H1 (cell line): ENCODE measurements around the gene HACE1. TPM values are rescaled to one million over a fixed set of nuclear protein-coding genes. Genes with fewer than 3 reads are reported as not detected.

Experiments used
- CTCF ChIA-PET: fragments of 300-600 bp; sonication (Branson Sonifier 250); formaldehyde crosslinking; loops from one replicate; lab custom pipeline; 2021; ENCODE audit not compliant: partially characterized antibody; lab: Charles Lee
- POLR2A ChIA-PET: fragments of 300-600 bp; sonication (Branson Sonifier 250); formaldehyde crosslinking; loops from one replicate; lab custom pipeline; 2021; ENCODE audit warnings: inconsistent platforms; ENCODE audit not compliant: partially characterized antibody; lab: Charles Lee
- DNase-seq, 2 experiments: peaks; one replicate each; pipeline versions ENCODE4 v3.0.0 to v3.0.0-alpha.2; 2010 to 2022; ENCODE audit warnings: low spot score in 2 of 2, low read depth in 1 of 2, mixed read lengths in 1 of 2
- FAIRE-seq: peaks from 2 replicates; lab custom pipeline; 2011; peaks lifted over from hg19 to GRCh38; lab: Jason Lieb, UNC
- H2AFZ ChIP-seq: 2 replicates; pipeline ENCODE4 v1.8.1; 2012; ENCODE audit warnings: low read length, inconsistent platforms
- H2AK5ac ChIP-seq: 2 replicates; pipeline ENCODE4 v1.6.1; 2013; ENCODE audit warnings: low read depth, low read length
- H2BK120ac ChIP-seq: replicated peaks from 2 replicates; pipeline ENCODE3; 2013; ENCODE audit warnings: low read depth, low read length, inconsistent platforms
- H2BK12ac ChIP-seq: 2 replicates; pipeline ENCODE4 v1.6.1; 2013; ENCODE audit warnings: low read depth, low read length
- H2BK15ac ChIP-seq: 2 replicates; pipeline ENCODE4 v1.6.1; 2013; ENCODE audit warnings: low read length
- H2BK20ac ChIP-seq: 2 replicates; pipeline ENCODE4 v1.6.1; 2013; ENCODE audit warnings: low read length
- H2BK5ac ChIP-seq: 2 replicates; pipeline ENCODE4 v1.6.1; 2013; ENCODE audit warnings: low read depth, low read length
- H3K14ac ChIP-seq: 2 replicates; pipeline ENCODE4 v1.6.1; 2013; ENCODE audit warnings: inconsistent platforms; ENCODE audit not compliant: insufficient read length
- H3K18ac ChIP-seq: 2 replicates; pipeline ENCODE4 v1.6.1; 2013; ENCODE audit warnings: low read length; ENCODE audit errors: extremely low read depth
- H3K23ac ChIP-seq: 2 replicates; pipeline ENCODE4 v1.6.1; 2013; ENCODE audit warnings: inconsistent platforms; ENCODE audit not compliant: insufficient read length
- H3K23me2 ChIP-seq: 2 replicates; pipeline ENCODE4 v1.6.1; 2013; ENCODE audit warnings: low read depth, low read length
- H3K27ac ChIP-seq: 2 replicates; pipeline ENCODE4 v1.6.1; 2011; ENCODE audit warnings: low read depth, low read length, inconsistent platforms
- H3K27me3 ChIP-seq, 4 experiments: replicated peaks in 1 of 4; 1 replicate in 1 of 4; 2 replicates in 3 of 4; pipeline versions ENCODE4 v1.6.1 to v1.8.1; 2011 to 2013; ENCODE audit warnings: low read length in 3 of 4, mild to moderate bottlenecking in 3 of 4, inconsistent platforms in 2 of 4, mixed read lengths in 2 of 4, moderate library complexity in 1 of 4; ENCODE audit not compliant: control insufficient read depth in 3 of 4, insufficient read depth in 3 of 4; ENCODE audit errors: extremely low read depth in 1 of 4
- H3K36me3 ChIP-seq, 4 experiments: 2 replicates each; pipeline versions ENCODE4 v1.6.1 to v1.8.1; 2011 to 2013; ENCODE audit warnings: mild to moderate bottlenecking in 4 of 4, low read length in 3 of 4, moderate library complexity in 2 of 4, control low read depth in 1 of 4, inconsistent platforms in 1 of 4; ENCODE audit not compliant: insufficient read depth in 4 of 4, control insufficient read depth in 2 of 4
- H3K4ac ChIP-seq: replicated peaks from 2 replicates; pipeline ENCODE3; 2013; ENCODE audit warnings: low read length, low read depth, mixed read lengths, inconsistent platforms; ENCODE audit not compliant: insufficient read length
- H3K4me1 ChIP-seq, 4 experiments: replicated peaks in 1 of 4; 1 replicate in 1 of 4; 2 replicates in 3 of 4; pipeline versions ENCODE4 v1.6.1 to v1.8.1; 2011 to 2013; ENCODE audit warnings: low read length in 3 of 4, inconsistent platforms in 2 of 4, mixed read lengths in 1 of 4; ENCODE audit not compliant: insufficient read depth in 4 of 4, control insufficient read depth in 3 of 4
- H3K4me2 ChIP-seq, 2 experiments: 2 replicates each; pipeline versions ENCODE4 v1.6.1 to v1.8.1; 2011 to 2013; ENCODE audit warnings: low read depth in 2 of 2, low read length in 2 of 2, control low read depth in 1 of 2, inconsistent platforms in 1 of 2, mild to moderate bottlenecking in 1 of 2; ENCODE audit not compliant: insufficient read depth in 1 of 2
- H3K4me3 ChIP-seq, 4 experiments: fragments of 200-600, 300-600 bp in 1 of 4; sonication (generic), shearing (Covaris generic), sonication (Bioruptor Twin) in 1 of 4; 2 replicates each; pipeline versions ENCODE4 v1.5.1 to v1.8.1; 2011 to 2016; ENCODE audit warnings: low read length in 4 of 4, low read depth in 3 of 4, control low read depth in 2 of 4, inconsistent platforms in 2 of 4, mild to moderate bottlenecking in 2 of 4, mixed read lengths in 1 of 4, moderate library complexity in 1 of 4; ENCODE audit not compliant: insufficient read depth in 2 of 4; ENCODE audit errors: extremely low read depth in 1 of 4
- H3K56ac ChIP-seq: replicated peaks from 2 replicates; pipeline ENCODE3; 2013; ENCODE audit warnings: low read depth, mild to moderate bottlenecking, mixed read lengths, low read length, inconsistent platforms; ENCODE audit not compliant: insufficient read length
- H3K79me1 ChIP-seq: 2 replicates; pipeline ENCODE4 v1.6.1; 2013; ENCODE audit warnings: low read depth, low read length, control low read depth
- H3K79me2 ChIP-seq, 2 experiments: 2 replicates each; pipeline versions ENCODE4 v1.6.1 to v1.8.1; 2012 to 2013; ENCODE audit warnings: low read length in 2 of 2, mild to moderate bottlenecking in 2 of 2, inconsistent platforms in 1 of 2; ENCODE audit not compliant: insufficient read depth in 2 of 2, control insufficient read depth in 1 of 2
- H3K9ac ChIP-seq, 4 experiments: replicated peaks in 1 of 4; 1 replicate in 1 of 4; 2 replicates in 3 of 4; pipeline versions ENCODE4 v1.6.1 to v1.8.1; 2011 to 2013; ENCODE audit warnings: low read depth in 3 of 4, low read length in 3 of 4, control low read depth in 2 of 4, mild to moderate bottlenecking in 2 of 4, moderate library complexity in 2 of 4, inconsistent platforms in 1 of 4; ENCODE audit errors: extremely low read depth in 1 of 4
- H3K9me3 ChIP-seq, 2 experiments: 2 replicates each; pipeline versions ENCODE4 v1.6.1 to v1.8.1; 2012 to 2013; ENCODE audit warnings: mild to moderate bottlenecking in 2 of 2, moderate library complexity in 2 of 2, control low read depth in 1 of 2, inconsistent platforms in 1 of 2, low read depth in 1 of 2, low read length in 1 of 2, mixed read lengths in 1 of 2; ENCODE audit not compliant: insufficient read depth in 2 of 2
- H4K20me1 ChIP-seq, 2 experiments: replicated peaks in 1 of 2; 2 replicates each; pipeline versions ENCODE3 to v1.8.1; 2011 to 2013; ENCODE audit warnings: inconsistent platforms in 2 of 2, low read length in 2 of 2, mild to moderate bottlenecking in 1 of 2; ENCODE audit not compliant: insufficient read depth in 2 of 2, control insufficient read depth in 1 of 2
- H4K5ac ChIP-seq: 2 replicates; pipeline ENCODE4 v1.6.1; 2013; ENCODE audit warnings: low read length, low read depth, mixed read lengths, inconsistent platforms; ENCODE audit not compliant: insufficient read length
- H4K8ac ChIP-seq: 2 replicates; pipeline ENCODE4 v1.8.0; 2013; ENCODE audit warnings: mild to moderate bottlenecking, moderate library complexity, low read length, inconsistent platforms; ENCODE audit not compliant: insufficient read depth; ENCODE audit errors: extremely low read depth
- H4K91ac ChIP-seq: replicated peaks from 2 replicates; pipeline ENCODE3; 2013; ENCODE audit warnings: low read length, mixed read lengths, inconsistent platforms; ENCODE audit not compliant: insufficient read length
- FOSL1 ChIP-seq: IDR thresholded peaks from 2 replicates; pipeline ENCODE4 v1.6.1; 2011; ENCODE audit warnings: mild to moderate bottlenecking, low read depth, low read length, moderate library complexity; ENCODE audit not compliant: insufficient read depth
- KDM1A ChIP-seq: fragments of 200-600, 300-600 bp; sonication (generic); IDR thresholded peaks from 2 replicates; pipeline ENCODE4 v1.7.1; 2016; ENCODE audit warnings: mild to moderate bottlenecking, low read length, borderline replicate concordance
- KDM5A ChIP-seq: fragments of 200-600 bp; IDR thresholded peaks from 2 replicates; pipeline ENCODE4 v1.7.1; 2012; ENCODE audit warnings: mild to moderate bottlenecking, low read length, inconsistent platforms, mixed read lengths
- RXRA ChIP-seq: IDR thresholded peaks from 2 replicates; pipeline ENCODE4 v1.6.1; 2011; ENCODE audit warnings: low read depth, mild to moderate bottlenecking, low read length, moderate library complexity; ENCODE audit not compliant: insufficient read depth
- SAP30 ChIP-seq: fragments of 300-600 bp; sonication (generic); IDR thresholded peaks from 2 replicates; pipeline ENCODE4 v1.7.1; 2012; ENCODE audit warnings: low read length, moderate library complexity, mild to moderate bottlenecking, inconsistent platforms; ENCODE audit not compliant: insufficient read depth, insufficient replicate concordance
- SP2 ChIP-seq: IDR thresholded peaks from 2 replicates; pipeline ENCODE4 v1.6.1; 2012; ENCODE audit warnings: mild to moderate bottlenecking, low read length, inconsistent platforms
- TEAD4 ChIP-seq: IDR thresholded peaks from 2 replicates; pipeline ENCODE4 v1.6.1; 2012; ENCODE audit warnings: low read depth, low read length, inconsistent platforms, mixed read lengths
- WGBS, 2 experiments: shearing (Covaris generic) in 1 of 2; methylation state at CpG; one replicate each; pipeline versions ENCODE4 v1.1.6 to v1.1.7; 2013 to 2015; ENCODE audit warnings: low lambda C conversion rate in 2 of 2, mixed read lengths in 2 of 2, inconsistent platforms in 1 of 2, low coverage in 1 of 2, missing lambda C conversion rate in 1 of 2; ENCODE audit not compliant: insufficient replicate concordance in 2 of 2, insufficient coverage in 1 of 2, insufficient read length in 1 of 2; ENCODE audit errors: extremely low coverage in 1 of 2, missing lambda C conversion rate in 1 of 2; 5-methylcytosine and 5-hydroxymethylcytosine counted together
- polyA plus RNA-seq, 7 experiments: library from polyadenylated mRNA; depleted of rRNA in 3 of 7; stranded (reverse) in 5 of 7; unstranded in 2 of 7; fragments of >200 nt in 5 of 7; fragments of 200-250 nt in 2 of 7; gene quantifications; 1 replicate in 5 of 7; 2 replicates in 1 of 7; 4 replicates in 1 of 7; pipeline versions ENCODE4 v1.2.1 to v1.2.3, GENCODE V29; 2011 to 2013; ENCODE audit warnings: missing spikeins in 2 of 7, mixed read lengths in 2 of 7
- total RNA-seq: library from RNA; stranded (reverse); fragmentation: NEBNext Ultra II Directional; extraction: Animal tissue kit (Norgen Biotek cat#: 25700); gene quantifications from 2 replicates; pipeline ENCODE4 v1.2.1, GENCODE V29; 2021

Gene HACE1
- total and polyA plus RNA-seq, 2 of the 8 experiments (the other 6 are each of a cell fraction or from before 2014, with no cell fraction given) = 7.1 to 21.3 TPM

DNA sequence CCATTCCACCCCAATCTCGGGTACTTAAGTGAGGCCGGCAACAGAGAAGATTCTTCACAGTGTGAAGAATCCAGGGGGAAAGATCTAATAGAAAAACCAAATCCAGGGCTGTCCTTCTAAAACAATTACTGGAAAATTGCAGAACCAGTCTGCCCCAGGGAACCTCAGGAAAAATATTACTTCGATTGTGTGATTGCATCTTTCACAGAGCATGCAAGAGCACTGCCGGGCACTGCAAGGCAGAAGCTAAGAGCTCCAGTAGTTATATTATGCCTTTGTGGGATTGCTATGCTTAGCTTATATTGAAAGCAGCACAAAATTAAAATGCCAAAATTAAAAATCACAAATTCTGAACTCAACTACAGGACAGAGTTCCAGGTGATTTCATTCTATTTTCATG is 175.9 kb downstream of the HACE1 start:
- Histone ChIP-seq H3K79me2 (no peaks in the 10 kb centered on the region), H4K8ac (no peak overlapping the region), H2BK15ac (no peak overlapping the region), H3K23me2 (no peaks in the 10 kb centered on the region), H3K4me3 (no peak overlapping the region), H3K27me3 (peaks cover 0 to 1% (median 0%) of the 10 kb centered on the region in 4 experiments; a peak in 1 of 7 replicates), H2AFZ (no peak overlapping the region), H3K4me2 (no peak overlapping the region), H3K79me1 (no peaks in the 10 kb centered on the region), H3K36me3 (no peaks in the 10 kb centered on the region), H3K14ac (no peak overlapping the region), H3K4ac (no peak overlapping the region), H4K91ac (no peak overlapping the region), H4K5ac (no peak overlapping the region), H3K4me1 (no peaks in the 10 kb centered on the region), H4K20me1 (no peaks in the 10 kb centered on the region), H2BK5ac (no peak overlapping the region), H3K27ac (no peak overlapping the region), H3K23ac (no peak overlapping the region), H2AK5ac (no peak overlapping the region), H2BK12ac (no peak overlapping the region), H3K18ac (no peak overlapping the region), H3K9ac (no peak overlapping the region), H2BK120ac (no peak overlapping the region), H2BK20ac (no peak overlapping the region), H3K9me3 (peaks cover 0 to 4% of the 10 kb centered on the region in 2 experiments; a peak in 1 of 4 replicates), H3K56ac (no peak overlapping the region)
- FAIRE-seq (no peak), DNase-seq (no peak)
- 87% methylated on average over 4 of the region's 4 CpGs; no CpG with 5 or more reads in 1 of the 2 experiments for WGBS, 2 experiments
- CTCF ChIA-PET = interaction anchor here (0.9 to 4.9 kb wide), 11 partner anchors 8 to 543 kb away, joined by 3 to 32 read pairs (median 3); no protein-coding TSS in a partner anchor
- POLR2A ChIA-PET = no interaction called here
- TF ChIP-seq KDM1A = no peak
- TF ChIP-seq FOSL1 = no peak
- TF ChIP-seq RXRA = no peak
- TF ChIP-seq SP2 = no peak
- TF ChIP-seq SAP30 = no peak
- no peak for TF ChIP-seq KDM5A
- TF ChIP-seq TEAD4 = no peak
